Measurements from ENCODE around the gene IRAK1.

GRCh38 chrX:154068560-154068959, 48.9 kb upstream of the IRAK1 start:
- no peak for TF ChIP-seq EZH2 (IDR thresholded peaks at IDR 0.05; ENCODE audit: borderline replicate concordance, low read depth, low read length, severe bottlenecking)
- TF ChIP-seq CTCF (IDR thresholded peaks at IDR 0.05; ENCODE audit: extremely low read depth in 1 of 2, insufficient read depth in 1 of 2, low read depth in 1 of 2, low read length in 2 of 2): no peak
- no peak for TF ChIP-seq MAX (IDR thresholded peaks at IDR 0.05; ENCODE audit: insufficient read depth, insufficient read length)
- no peak for TF ChIP-seq POLR2AphosphoS5 (IDR thresholded peaks at IDR 0.05; ENCODE audit: insufficient read depth, low read depth, low read length)
- no peak for TF ChIP-seq POLR2A (IDR thresholded peaks at IDR 0.05; ENCODE audit: low read depth, low read length)
- TF ChIP-seq JUN (IDR thresholded peaks at IDR 0.05; ENCODE audit: borderline replicate concordance, insufficient read depth, insufficient read length, low read depth): no peak
- no peak for TF ChIP-seq FOS (IDR thresholded peaks at IDR 0.05; ENCODE audit: borderline replicate concordance, insufficient read depth, low read length)
- no peak for TF ChIP-seq MYC (IDR thresholded peaks at IDR 0.05; ENCODE audit: low read depth, low read length)
- TF ChIP-seq GATA2 (IDR thresholded peaks at IDR 0.05; ENCODE audit: insufficient read depth, insufficient read length, low read depth, low read length): no peak

Data from endothelial cell of umbilical vein (primary cell).